Left ventricle myocardium inferior (tissue), 1 donor: Measurements from ENCODE around the gene TNPO1. TPM values are rescaled to one million over a fixed set of nuclear protein-coding genes. Genes with fewer than 3 reads are reported as not detected.

Experiments
- DNase-seq: peaks from one replicate; pipeline ENCODE4 v3.0.0-alpha.2; 2020
- H3K27ac ChIP-seq: fragments of 200-600 bp; replicated peaks from 2 replicates; pipeline ENCODE4 v1.8.0; 2021
- H3K27me3 ChIP-seq: fragments of 200-600 bp; 2 replicates; pipeline ENCODE4 v1.8.0; 2021; ENCODE audit warnings: low read depth
- H3K36me3 ChIP-seq: fragments of 200-600 bp; 2 replicates; pipeline ENCODE4 v1.8.0; 2021
- H3K4me1 ChIP-seq: fragments of 200-600 bp; 2 replicates; pipeline ENCODE4 v1.8.0; 2021
- H3K4me3 ChIP-seq: fragments of 200-600 bp; 2 replicates; pipeline ENCODE4 v1.8.0; 2021; ENCODE audit warnings: mild to moderate bottlenecking, moderate library complexity
- H3K9me3 ChIP-seq: fragments of 200-600 bp; replicated peaks from 2 replicates; pipeline ENCODE4 v1.8.0; 2021
- intact Hi-C: fragments of 100-400 bp; cut with micrococcal nuclease; formaldehyde crosslinking; loops from one replicate; pipeline ENCODE4 v1.11.0; 2022
- total RNA-seq: library from RNA; stranded (reverse); fragmentation: NEBNext Ultra II Directional; extraction: Animal tissue kit (Norgen Biotek cat#: 25700); gene quantifications from one replicate; pipeline ENCODE4 v1.2.1, GENCODE V29; 2021
- TF ChIP-seq, protein P1 (sequence below): fragments of 200-600 bp; IDR thresholded peaks from 2 replicates; pipeline ENCODE4 v1.8.0; 2021; ENCODE audit warnings: antibody characterized with exemption, mild to moderate bottlenecking, borderline replicate concordance
- donor health status: DM: no; HTN: yes; CAD: no; lungs with severe emphysema.

TNPO1 gene
- total RNA-seq, 1 donor from 2014 or later, result 69.8 TPM

DNA sequence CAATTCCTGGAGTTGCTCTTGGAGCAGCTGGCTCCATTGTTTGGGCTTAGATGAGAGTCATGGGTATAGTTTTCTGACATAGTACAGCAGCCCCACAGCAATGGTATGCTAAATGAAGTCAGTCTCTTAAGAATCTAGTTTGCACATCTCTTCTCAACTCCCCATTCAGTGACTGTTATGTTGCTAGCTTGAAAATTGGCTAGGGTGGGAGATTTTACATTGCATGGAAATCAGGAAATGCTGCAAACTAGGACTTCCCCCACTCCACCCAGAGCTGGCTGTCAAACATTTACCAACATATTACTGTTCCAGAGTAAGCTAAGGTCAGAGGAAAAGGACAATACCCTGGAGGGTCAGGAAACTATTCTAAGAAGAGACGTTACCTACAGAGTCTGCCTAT, 121.7 kb downstream of the TNPO1 start:
- DNase-seq, result no peak
- intact Hi-C loops, result no loop called here
- TF ChIP-seq, protein P1, sequence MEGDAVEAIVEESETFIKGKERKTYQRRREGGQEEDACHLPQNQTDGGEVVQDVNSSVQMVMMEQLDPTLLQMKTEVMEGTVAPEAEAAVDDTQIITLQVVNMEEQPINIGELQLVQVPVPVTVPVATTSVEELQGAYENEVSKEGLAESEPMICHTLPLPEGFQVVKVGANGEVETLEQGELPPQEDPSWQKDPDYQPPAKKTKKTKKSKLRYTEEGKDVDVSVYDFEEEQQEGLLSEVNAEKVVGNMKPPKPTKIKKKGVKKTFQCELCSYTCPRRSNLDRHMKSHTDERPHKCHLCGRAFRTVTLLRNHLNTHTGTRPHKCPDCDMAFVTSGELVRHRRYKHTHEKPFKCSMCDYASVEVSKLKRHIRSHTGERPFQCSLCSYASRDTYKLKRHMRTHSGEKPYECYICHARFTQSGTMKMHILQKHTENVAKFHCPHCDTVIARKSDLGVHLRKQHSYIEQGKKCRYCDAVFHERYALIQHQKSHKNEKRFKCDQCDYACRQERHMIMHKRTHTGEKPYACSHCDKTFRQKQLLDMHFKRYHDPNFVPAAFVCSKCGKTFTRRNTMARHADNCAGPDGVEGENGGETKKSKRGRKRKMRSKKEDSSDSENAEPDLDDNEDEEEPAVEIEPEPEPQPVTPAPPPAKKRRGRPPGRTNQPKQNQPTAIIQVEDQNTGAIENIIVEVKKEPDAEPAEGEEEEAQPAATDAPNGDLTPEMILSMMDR, result no peak
- Histone ChIP-seq H3K27me3 (no peaks in the 10 kb centered on the region), H3K4me3 (no peak overlapping the region), H3K4me1 (peaks cover 22% of the 10 kb centered on the region), H3K36me3 (no peaks in the 10 kb centered on the region), H3K9me3 (no peaks in the 10 kb centered on the region), H3K27ac (peak overlapping the region; percentile 84)

- TF ChIP-seq, protein P1, result no peak
- Histone ChIP-seq H3K9me3 (no peaks in the 10 kb centered on the region), H3K4me1 (peaks cover 22% of the 10 kb centered on the region), H3K27me3 (no peaks in the 10 kb centered on the region), H3K36me3 (no peaks in the 10 kb centered on the region), H3K4me3 (no peak overlapping the region), H3K27ac (peak overlapping the region; percentile 7)
- intact Hi-C loops, result no loop called here
- DNase-seq, result no peak
These were observed 123.6 kb downstream of the TNPO1 start for GRCh38 chr5:72940082-72940481.

DNA sequence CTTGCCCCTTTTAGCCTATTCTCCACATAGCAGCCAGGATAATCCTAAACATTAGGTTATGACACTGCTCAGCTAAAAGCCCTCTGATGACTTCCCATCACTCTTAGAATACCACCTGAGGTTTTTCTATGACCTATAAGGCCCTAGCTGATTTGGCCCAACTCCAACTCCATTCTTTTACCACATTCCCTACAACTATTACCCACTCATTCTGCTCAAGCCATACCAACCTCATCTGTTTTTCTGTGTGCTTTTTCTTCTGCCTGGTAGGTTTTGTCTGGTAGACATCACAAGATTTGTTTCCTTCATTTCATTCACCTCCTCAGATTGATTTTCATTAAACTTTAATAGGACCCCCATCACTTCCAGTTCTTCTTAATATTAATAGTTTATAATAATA, 126.8 kb downstream of the TNPO1 start:
- no peak for DNase-seq
- peaks cover 9% of the 10 kb centered on the region for H3K4me1 ChIP-seq
- no peak overlapping the region for H3K4me3 ChIP-seq
- H3K27ac ChIP-seq, result no peak overlapping the region
- no peaks in the 10 kb centered on the region for H3K36me3 ChIP-seq
- H3K27me3 ChIP-seq, result no peaks in the 10 kb centered on the region
- intact Hi-C loops, result no loop called here
- H3K9me3 ChIP-seq, result no peaks in the 10 kb centered on the region
- TF ChIP-seq, protein P1, result no peak

DNA sequence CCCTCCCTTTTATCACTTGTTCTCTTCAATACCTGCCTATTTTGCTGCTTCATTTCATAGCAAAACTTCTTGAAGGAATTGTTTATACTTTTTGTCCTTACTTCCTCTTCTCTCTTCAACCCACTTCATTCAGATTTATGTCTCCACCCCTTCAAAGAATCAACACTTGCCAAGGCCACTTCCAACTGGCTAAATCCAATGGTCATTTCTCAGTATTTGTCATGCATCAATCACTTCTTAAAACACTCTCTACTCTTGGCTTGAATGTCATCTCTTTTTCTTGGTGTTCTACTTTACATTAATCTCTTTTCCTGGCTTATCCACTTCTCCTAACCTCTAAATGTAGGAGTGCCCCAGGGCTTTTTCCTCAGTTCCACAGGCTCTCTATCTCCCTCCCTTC, 131.0 kb downstream of the TNPO1 start:
- no peak overlapping the region for H3K4me3 ChIP-seq
- no peak overlapping the region for H3K27ac ChIP-seq
- TF ChIP-seq, protein P1, result no peak
- H3K9me3 ChIP-seq, result no peaks in the 10 kb centered on the region
- no peak for DNase-seq
- no peaks in the 10 kb centered on the region for H3K27me3 ChIP-seq
- H3K4me1 ChIP-seq, result no peaks in the 10 kb centered on the region
- intact Hi-C loops, result no loop called here
- no peaks in the 10 kb centered on the region for H3K36me3 ChIP-seq

DNA sequence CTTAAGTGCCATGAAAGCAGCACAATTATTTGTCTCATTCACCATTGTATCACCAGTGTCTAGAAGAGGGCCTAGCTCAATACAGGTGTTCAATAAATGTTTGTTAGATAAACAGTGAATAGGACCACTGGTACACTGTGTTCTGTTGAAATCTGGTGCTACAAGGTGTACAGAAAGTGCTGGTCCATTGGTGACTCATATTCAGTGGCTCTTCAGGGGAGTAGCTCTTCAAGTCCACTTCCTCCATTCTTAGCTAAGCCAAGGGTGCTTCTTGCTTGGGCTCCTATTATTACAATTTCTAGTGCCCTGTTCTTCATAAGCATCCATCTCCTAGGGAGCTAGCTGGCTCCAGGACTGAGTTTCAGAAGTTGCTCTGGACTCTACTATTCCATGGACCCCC, 133.0 kb downstream of the TNPO1 start:
- no peaks in the 10 kb centered on the region for H3K27me3 ChIP-seq
- no peaks in the 10 kb centered on the region for H3K36me3 ChIP-seq
- peaks cover 6% of the 10 kb centered on the region for H3K4me1 ChIP-seq
- no peak overlapping the region for H3K27ac ChIP-seq
- no peak overlapping the region for H3K4me3 ChIP-seq
- H3K9me3 ChIP-seq, result no peaks in the 10 kb centered on the region
- DNase-seq, result no peak
- intact Hi-C loops, result no loop called here
- TF ChIP-seq, protein P1, result no peak
